ENCODE measurements around the gene JAZF1. TPM values are rescaled to one million over a fixed set of nuclear protein-coding genes. Genes with fewer than 3 reads are reported as not detected.

JAZF1 gene
- total RNA-seq, 1 experiment from 2014 or later: 9.1 TPM

DNA sequence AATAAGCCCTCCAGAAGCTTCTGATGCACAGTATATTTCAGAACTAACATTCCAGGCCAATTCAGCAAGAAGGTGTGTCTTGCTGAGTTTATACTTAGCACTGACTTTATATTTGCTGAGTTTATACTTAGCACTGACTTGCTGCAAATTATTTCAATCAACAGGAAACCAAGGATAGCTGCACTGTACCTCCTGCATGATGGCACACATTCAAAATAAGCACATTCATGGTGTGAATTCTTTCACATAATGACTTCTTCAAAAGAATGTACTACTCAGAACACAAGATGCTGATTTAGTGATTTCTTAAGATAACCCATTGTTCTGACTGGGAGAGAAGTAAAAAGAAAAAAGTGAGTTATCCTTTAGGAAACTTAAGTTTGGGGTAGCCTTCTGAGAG lies 52.0 kb downstream of the JAZF1 start:
- peaks cover 32 to 35% of the 10 kb centered on the region in 2 experiments for H3K4me1 Mint-ChIP-seq
- H2BK5ac ChIP-seq (ENCODE audit: insufficient read length, low read length): no peak overlapping the region
- H4K20me1 ChIP-seq (ENCODE audit: control insufficient read depth, insufficient read depth, insufficient read length): no peaks in the 10 kb centered on the region
- H3K4me2 ChIP-seq (ENCODE audit: insufficient read depth, insufficient read length, low read length): no peak overlapping the region
- no peaks in the 10 kb centered on the region for H3K79me1 ChIP-seq (ENCODE audit: insufficient read depth, low read depth, low read length, poor library complexity, severe bottlenecking)
- H3K9me3 ChIP-seq (ENCODE audit: control insufficient read depth, low read depth, low read length): no peaks in the 10 kb centered on the region
- H3K4ac ChIP-seq (ENCODE audit: low read depth, low read length): no peak overlapping the region
- peaks cover 0 to 2% of the 10 kb centered on the region in 2 experiments; a peak in 1 of 5 replicates for H3K9me3 Mint-ChIP-seq
- H2AFZ ChIP-seq (ENCODE audit: low read length): no peak overlapping the region
- TF ChIP-seq, protein P1, sequence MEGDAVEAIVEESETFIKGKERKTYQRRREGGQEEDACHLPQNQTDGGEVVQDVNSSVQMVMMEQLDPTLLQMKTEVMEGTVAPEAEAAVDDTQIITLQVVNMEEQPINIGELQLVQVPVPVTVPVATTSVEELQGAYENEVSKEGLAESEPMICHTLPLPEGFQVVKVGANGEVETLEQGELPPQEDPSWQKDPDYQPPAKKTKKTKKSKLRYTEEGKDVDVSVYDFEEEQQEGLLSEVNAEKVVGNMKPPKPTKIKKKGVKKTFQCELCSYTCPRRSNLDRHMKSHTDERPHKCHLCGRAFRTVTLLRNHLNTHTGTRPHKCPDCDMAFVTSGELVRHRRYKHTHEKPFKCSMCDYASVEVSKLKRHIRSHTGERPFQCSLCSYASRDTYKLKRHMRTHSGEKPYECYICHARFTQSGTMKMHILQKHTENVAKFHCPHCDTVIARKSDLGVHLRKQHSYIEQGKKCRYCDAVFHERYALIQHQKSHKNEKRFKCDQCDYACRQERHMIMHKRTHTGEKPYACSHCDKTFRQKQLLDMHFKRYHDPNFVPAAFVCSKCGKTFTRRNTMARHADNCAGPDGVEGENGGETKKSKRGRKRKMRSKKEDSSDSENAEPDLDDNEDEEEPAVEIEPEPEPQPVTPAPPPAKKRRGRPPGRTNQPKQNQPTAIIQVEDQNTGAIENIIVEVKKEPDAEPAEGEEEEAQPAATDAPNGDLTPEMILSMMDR (conservative IDR thresholded peaks at IDR 0.05): no peak
- no peak overlapping the region for H3K9ac ChIP-seq (ENCODE audit: extremely low read depth, insufficient read length, low read length)
- no peaks in the 10 kb centered on the region for H3K23me2 ChIP-seq (ENCODE audit: insufficient read length, low read depth, low read length, poor library complexity, severe bottlenecking)
- no peak overlapping the region for H3K14ac ChIP-seq (ENCODE audit: insufficient read depth, low read length)
- H2BK12ac ChIP-seq (ENCODE audit: insufficient read length, low read depth, low read length): no peak overlapping the region
- H2AK5ac ChIP-seq (ENCODE audit: insufficient read length, low read length): no peak overlapping the region
- no peak overlapping the region for H3K56ac ChIP-seq (ENCODE audit: insufficient read length, low read depth, low read length)
- H3K27me3 ChIP-seq (ENCODE audit: insufficient read depth, low read length): no peaks in the 10 kb centered on the region; the same call in 1 of the 2 replicates
- H3K27ac Mint-ChIP-seq: no peak overlapping the region
- H2BK15ac ChIP-seq (ENCODE audit: low read depth, low read length): no peak overlapping the region
- peaks cover 2 to 10% (median 8%) of the 10 kb centered on the region in 3 experiments for H3K36me3 Mint-ChIP-seq (ENCODE audit: insufficient read depth in 1 of 3, low read depth in 3 of 3)
- H3K27ac ChIP-seq (ENCODE audit: insufficient read length, low read depth, low read length): no peak overlapping the region
- H3K4me1 ChIP-seq (ENCODE audit: insufficient read depth, low read length): peaks cover 14% of the 10 kb centered on the region; the same call in 1 of the 2 replicates
- no peak overlapping the region for H4K8ac ChIP-seq (replicated peaks; ENCODE audit: insufficient read length, low read depth, low read length)
- no peak overlapping the region for H2BK120ac ChIP-seq (ENCODE audit: low read depth, low read length, poor library complexity, severe bottlenecking)
- no peak overlapping the region for H3K23ac ChIP-seq (ENCODE audit: insufficient read length, low read depth, low read length)
- H4K5ac ChIP-seq (ENCODE audit: insufficient read length, low read depth, low read length): no peak overlapping the region
- DNase-seq: no peak
- H3K27me3 Mint-ChIP-seq (ENCODE audit: low read depth): peaks cover 14% of the 10 kb centered on the region
- H3K18ac ChIP-seq (ENCODE audit: insufficient read length, low read depth, low read length): no peak overlapping the region
- no peak overlapping the region for H4K91ac ChIP-seq (ENCODE audit: insufficient read length, low read depth, low read length)
- no peak overlapping the region for H3K4me3 Mint-ChIP-seq
- H3K79me2 ChIP-seq (ENCODE audit: insufficient read depth, low read length): no peaks in the 10 kb centered on the region
- no peak overlapping the region for H2BK20ac ChIP-seq (ENCODE audit: low read depth, low read length, poor library complexity, severe bottlenecking)
- H3T11ph ChIP-seq (ENCODE audit: low read length): no peak overlapping the region
